Activated CD4-positive, alpha-beta T cell treated with anti-CD3 and anti-CD28 coated beads for 36 hours (primary cell): ENCODE results near the gene EEF1AKMT2. TPM values are rescaled to one million over a fixed set of nuclear protein-coding genes. Genes with fewer than 3 reads are reported as not detected.

Source experiments
- ATAC-seq: fragments of 200-7000 bp; cut with Tn5 transposase; one replicate; pipeline ENCODE4 v1.10.0; 2021; ENCODE audit warnings: mild to moderate bottlenecking, moderate library complexity
- CTCF ChIA-PET: fragments of 350-600 bp; sonication (Branson Sonifier 250); formaldehyde crosslinking; loops from one replicate; lab custom pipeline; 2021; ENCODE audit warnings: antibody characterized with exemption; lab: Charles Lee
- POLR2A ChIA-PET: fragments of 350-600 bp; sonication (Branson Sonifier 250); formaldehyde crosslinking; loops from one replicate; lab custom pipeline; 2021; ENCODE audit warnings: antibody characterized with exemption, inconsistent platforms; lab: Charles Lee
- DNase-seq: peaks from one replicate; pipeline ENCODE4 v3.0.0-alpha.2; 2020
- H3K27ac Mint-ChIP-seq: one replicate; pipeline ENCODE4 v1.8.0; 2021; ENCODE audit warnings: mixed read lengths
- H3K27me3 Mint-ChIP-seq: one replicate; pipeline ENCODE4 v1.8.0; 2021; ENCODE audit warnings: mixed read lengths
- H3K36me3 Mint-ChIP-seq: one replicate; pipeline ENCODE4 v1.8.0; 2021; ENCODE audit warnings: low read depth, mixed read lengths
- H3K4me1 Mint-ChIP-seq: one replicate; pipeline ENCODE4 v1.8.0; 2021; ENCODE audit warnings: mixed read lengths
- H3K4me3 Mint-ChIP-seq: one replicate; pipeline ENCODE4 v1.8.0; 2021; ENCODE audit warnings: mild to moderate bottlenecking, moderate library complexity, mixed read lengths
- H3K9me3 Mint-ChIP-seq: one replicate; pipeline ENCODE4 v1.8.0; 2021; ENCODE audit warnings: low read depth, mixed read lengths
- intact Hi-C, 2 experiments: fragments of 100-400 bp; cut with DNase I in 1 of 2; cut with micrococcal nuclease in 1 of 2; formaldehyde crosslinking; loops; one replicate each; pipeline versions ENCODE4 v1.14.2 to v1.15.1; 2022 to 2024; cut with DNase I, micrococcal nuclease
- total RNA-seq, 2 experiments: library from RNA; stranded (reverse); gene quantifications; one replicate each; pipeline ENCODE4 v1.2.3, GENCODE V29; 2021

Gene EEF1AKMT2
- total RNA-seq, 2 experiments from 2014 or later = 21.4 to 28.4 TPM

DNA sequence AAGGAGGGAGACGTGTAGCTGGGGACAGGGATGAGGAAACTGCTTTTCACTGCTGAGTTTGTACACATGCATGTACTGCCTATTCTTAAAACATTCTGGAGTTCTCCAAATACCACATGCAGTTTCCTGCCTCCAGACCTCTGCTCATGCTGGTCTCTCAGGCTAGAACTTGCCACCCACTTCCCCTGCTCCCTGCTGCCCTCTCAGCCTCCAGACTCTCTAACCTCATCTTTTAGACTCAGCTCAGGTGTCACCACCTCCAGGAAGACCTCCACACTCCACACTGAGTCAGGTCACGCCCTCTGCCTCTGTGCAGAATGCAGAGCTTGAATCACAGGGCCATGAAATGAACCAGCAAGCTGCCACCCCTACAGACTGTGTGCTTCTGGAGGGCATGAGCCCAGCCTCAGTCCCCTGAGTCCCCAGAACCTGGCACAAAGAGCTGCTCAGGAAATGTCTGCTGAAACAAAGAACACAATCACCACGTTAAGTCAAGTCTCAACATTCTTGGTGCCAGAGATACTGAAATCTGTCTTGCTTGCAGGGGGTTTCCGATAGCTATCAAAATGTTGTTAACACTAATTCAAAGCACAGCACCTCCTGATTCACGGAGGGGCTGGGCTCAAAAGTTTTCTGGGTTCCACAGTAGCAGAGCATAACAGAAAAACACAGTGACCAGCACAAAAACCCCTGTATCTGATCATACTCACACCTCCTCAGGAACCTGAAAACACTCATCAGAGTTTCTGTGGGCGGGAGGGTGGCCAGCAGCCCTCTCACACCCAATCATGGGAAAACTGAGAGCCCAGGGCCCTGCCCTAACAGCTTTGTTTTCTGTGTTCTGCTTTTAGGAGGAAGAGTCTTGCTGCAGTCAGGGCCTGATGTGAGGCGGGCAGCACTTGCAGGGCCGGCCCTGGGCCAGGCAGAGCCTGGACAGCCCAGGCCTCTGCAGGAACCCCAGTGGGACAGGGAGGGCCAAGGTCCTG, 68.6 kb downstream of the EEF1AKMT2 start:
- Mint-ChIP-seq H3K9me3 (no peaks in the 10 kb centered on the region), H3K27me3 (peaks cover 1% of the 10 kb centered on the region), H3K36me3 (peaks cover 7% of the 10 kb centered on the region), H3K4me3 (peak overlapping the region; percentile 26), H3K27ac (peak overlapping the region; percentile 90), H3K4me1 (peaks cover 88% of the 10 kb centered on the region)
- POLR2A ChIA-PET = interaction anchor here (0.5 to 2.6 kb wide), 14 partner anchors 8 to 193 kb away, joined by 3 to 25 read pairs (median 6); no protein-coding TSS in a partner anchor
- intact Hi-C loops = loop anchor here (1.0 to 10.0 kb wide), 2 partner anchors 10 to 1568 kb away; partner anchors contain the start of gene BUB3 (in 1 of the 2)
- DNase-seq (peak; percentile 79), ATAC-seq (peak; percentile 52)
- CTCF ChIA-PET = interaction anchor here (0.6 to 11.9 kb wide), 14 partner anchors 9 to 91 kb away, joined by 3 to 146 read pairs (median 4); no protein-coding TSS in a partner anchor

- Mint-ChIP-seq H3K27me3 (peaks cover 1% of the 10 kb centered on the region), H3K36me3 (peaks cover 18% of the 10 kb centered on the region), H3K27ac (peak overlapping the region; percentile 67), H3K4me1 (peaks cover 93% of the 10 kb centered on the region), H3K9me3 (no peaks in the 10 kb centered on the region), H3K4me3 (no peak overlapping the region)
- DNase-seq = peak; percentile 51
- CTCF ChIA-PET = interaction anchor here (0.6 to 11.9 kb wide), 6 partner anchors 13 to 72 kb away, joined by 3 to 146 read pairs (median 4); no protein-coding TSS in a partner anchor
- no peak for ATAC-seq
- intact Hi-C loops = loop anchor here in 1 of 2 experiments (10.0 kb wide), 1 partner anchor 1567 kb away; the partner anchor contains the start of gene BUB3
- POLR2A ChIA-PET = no interaction called here
Observed at GRCh38 chr10:124721330-124722045, 70.2 kb downstream of the EEF1AKMT2 start.

- Mint-ChIP-seq H3K36me3 (peaks cover 20% of the 10 kb centered on the region), H3K27me3 (no peaks in the 10 kb centered on the region), H3K4me3 (peak overlapping the region; percentile 68), H3K9me3 (no peaks in the 10 kb centered on the region), H3K4me1 (peaks cover 95% of the 10 kb centered on the region), H3K27ac (peak overlapping the region; percentile 95)
- intact Hi-C loops = loop anchor here (1.0 to 2.0 kb wide), 7 partner anchors 9 to 71 kb away; partner anchors contain the start of gene EEF1AKMT2 (in 1 of the 2)
- DNase-seq (peak; percentile 83), ATAC-seq (peak; percentile 44)
- POLR2A ChIA-PET = interaction anchor here (1.1 to 5.8 kb wide), 8 partner anchors 10 to 76 kb away, joined by 4 to 63 read pairs (median 22); no protein-coding TSS in a partner anchor
- CTCF ChIA-PET = interaction anchor here (0.5 to 11.9 kb wide), 17 partner anchors 12 to 107 kb away, joined by 3 to 146 read pairs (median 6); no protein-coding TSS in a partner anchor
Observed at GRCh38 chr10:124719213-124719851, 72.4 kb downstream of the EEF1AKMT2 start.

DNA sequence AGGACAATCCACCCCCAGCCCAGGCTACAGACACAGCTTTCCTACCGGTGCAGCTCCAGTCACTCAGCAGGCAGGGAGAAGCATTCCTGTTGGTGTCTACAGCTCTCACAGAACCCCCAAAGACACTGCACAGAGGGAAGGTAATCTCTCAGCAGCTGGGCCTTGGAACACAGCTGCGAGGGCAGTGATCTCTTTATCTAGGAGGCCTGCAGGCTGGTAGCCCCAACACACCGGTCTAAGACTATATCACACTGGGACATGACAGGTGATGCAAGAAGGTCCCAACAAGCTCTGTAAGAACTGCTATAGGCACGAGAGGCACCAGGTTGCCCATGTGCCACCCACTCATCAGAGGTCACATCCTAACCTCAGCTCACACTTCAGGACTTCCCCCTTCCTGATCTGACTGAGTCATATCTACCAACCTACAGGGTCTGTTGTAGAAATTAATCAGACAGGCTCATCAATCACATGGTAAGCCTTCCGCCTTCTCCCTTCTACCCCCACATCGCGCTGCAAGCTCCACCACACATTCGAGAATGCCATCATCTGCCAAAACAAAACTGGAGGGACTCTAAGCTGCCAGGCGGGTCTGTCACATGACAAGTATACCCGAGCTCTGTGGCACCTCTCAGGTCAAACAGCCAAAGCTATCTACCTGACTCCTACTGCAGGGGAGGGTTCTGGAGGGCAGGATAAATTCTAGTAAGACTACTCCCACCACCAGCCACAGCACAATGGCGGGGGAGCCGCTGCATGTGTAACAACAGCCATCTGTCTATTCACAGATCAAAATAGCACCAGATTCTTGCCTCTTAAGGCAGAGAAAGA, 73.6 kb downstream of the EEF1AKMT2 start:
- ATAC-seq (peak; percentile 74), DNase-seq (peak; percentile 89)
- H3K9me3 Mint-ChIP-seq = no peaks in the 10 kb centered on the region
- peak overlapping the region; percentile 95 for H3K27ac Mint-ChIP-seq
- POLR2A ChIA-PET = interaction anchor here (0.6 to 5.8 kb wide), 18 partner anchors 9 to 104 kb away, joined by 3 to 63 read pairs (median 4); partner anchors contain the start of gene ABRAXAS2
- peaks cover 20% of the 10 kb centered on the region for H3K36me3 Mint-ChIP-seq
- peak overlapping the region; percentile 68 for H3K4me3 Mint-ChIP-seq
- CTCF ChIA-PET = interaction anchor here (0.5 to 11.9 kb wide), 25 partner anchors 9 to 106 kb away, joined by 3 to 146 read pairs (median 4); no protein-coding TSS in a partner anchor
- intact Hi-C loops = loop anchor here (1.0 to 2.0 kb wide), 11 partner anchors 10 to 91 kb away; partner anchors contain the start of gene EEF1AKMT2 (in 2 of the 2)
- H3K4me1 Mint-ChIP-seq = peaks cover 95% of the 10 kb centered on the region
- no peaks in the 10 kb centered on the region for H3K27me3 Mint-ChIP-seq

DNA sequence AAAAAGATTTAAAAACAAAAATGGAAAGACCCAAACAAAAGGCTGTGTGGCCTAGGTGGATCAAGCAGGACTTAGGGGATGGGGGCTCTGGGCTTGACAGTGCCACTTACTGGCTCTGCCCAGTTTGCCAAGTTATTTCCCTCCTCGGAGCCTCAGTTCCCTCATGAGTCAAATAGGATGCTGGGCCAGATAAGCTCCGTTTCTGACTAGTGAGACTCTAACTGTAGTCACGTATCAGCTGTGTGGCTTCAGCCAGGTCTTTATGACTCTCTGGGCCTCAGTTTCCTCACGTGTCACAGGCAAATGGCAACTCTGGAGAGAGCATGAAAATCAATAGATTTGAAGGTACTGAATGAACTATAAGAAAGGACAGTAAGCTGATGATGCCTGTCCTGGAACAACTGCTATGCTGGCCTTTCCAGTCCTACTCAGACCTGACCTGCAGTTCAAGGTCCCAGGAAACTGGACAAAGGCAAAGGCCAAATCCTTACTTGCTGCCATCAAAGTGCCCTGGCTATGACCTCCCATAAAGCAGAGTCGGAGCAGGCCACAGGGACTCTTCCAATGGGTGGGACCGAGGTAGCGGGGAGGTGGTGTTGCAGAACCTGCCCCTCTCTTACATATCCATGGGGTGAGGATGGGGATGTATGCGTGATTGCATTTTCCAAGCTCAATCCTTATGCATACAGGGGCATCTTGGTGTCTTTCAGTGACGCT, 74.5 kb downstream of the EEF1AKMT2 start:
- Mint-ChIP-seq H3K4me1 (peaks cover 94% of the 10 kb centered on the region), H3K9me3 (no peaks in the 10 kb centered on the region), H3K27ac (peak overlapping the region; percentile 95), H3K4me3 (peak overlapping the region; percentile 68), H3K27me3 (no peaks in the 10 kb centered on the region), H3K36me3 (peaks cover 20% of the 10 kb centered on the region)
- DNase-seq = no peak
- intact Hi-C loops = no loop called here
- ChIA-PET POLR2A (interaction anchor here (0.6 to 5.8 kb wide), 11 partner anchors 8 to 76 kb away, joined by 3 to 63 read pairs (median 8); no protein-coding TSS in a partner anchor), CTCF (interaction anchor here (1.4 to 11.9 kb wide), 12 partner anchors 9 to 80 kb away, joined by 4 to 146 read pairs (median 22); no protein-coding TSS in a partner anchor)
- ATAC-seq = no peak

GRCh38 chr10:124716369-124716768, 75.3 kb downstream of the EEF1AKMT2 start:
- Mint-ChIP-seq H3K9me3 (no peaks in the 10 kb centered on the region), H3K27me3 (no peaks in the 10 kb centered on the region), H3K4me1 (peaks cover 87% of the 10 kb centered on the region), H3K36me3 (peaks cover 18% of the 10 kb centered on the region), H3K27ac (peak overlapping the region; percentile 95), H3K4me3 (no peak overlapping the region)
- CTCF ChIA-PET = interaction anchor here (1.4 to 11.9 kb wide), 9 partner anchors 9 to 65 kb away, joined by 4 to 146 read pairs (median 32); partner anchors contain the start of gene FAM53B
- ATAC-seq (no peak), DNase-seq (no peak)
- POLR2A ChIA-PET = interaction anchor here (0.8 to 5.8 kb wide), 4 partner anchors 11 to 27 kb away, joined by 3 to 63 read pairs (median 26); no protein-coding TSS in a partner anchor
- intact Hi-C loops = no loop called here

DNA sequence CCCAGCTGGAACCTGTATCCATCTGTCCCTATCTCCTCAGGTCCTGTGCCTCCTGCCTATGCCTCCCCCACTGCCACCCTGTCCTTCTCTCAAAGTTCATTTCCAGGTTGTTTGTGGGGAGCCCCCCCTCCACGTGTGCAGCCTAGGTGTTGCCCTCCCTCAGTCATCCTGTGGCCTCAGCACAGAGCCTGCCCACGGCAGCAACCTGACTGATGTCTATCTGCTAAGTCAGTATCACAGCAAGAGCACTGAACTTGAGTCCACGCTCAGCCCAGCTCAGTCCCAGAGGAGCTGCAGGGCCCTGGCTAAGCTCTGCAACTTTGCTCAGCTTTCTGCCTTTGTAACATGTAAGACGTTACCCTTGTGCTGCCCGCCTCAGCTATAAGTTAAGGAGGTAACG, 76.2 kb downstream of the EEF1AKMT2 start:
- peaks cover 84% of the 10 kb centered on the region for H3K4me1 Mint-ChIP-seq
- no peak overlapping the region for H3K4me3 Mint-ChIP-seq
- intact Hi-C loops = no loop called here
- POLR2A ChIA-PET = interaction anchor here (1.4 to 5.8 kb wide), 4 partner anchors 8 to 26 kb away, joined by 4 to 63 read pairs (median 26); no protein-coding TSS in a partner anchor
- CTCF ChIA-PET = interaction anchor here (1.5 to 11.9 kb wide), 6 partner anchors 9 to 29 kb away, joined by 4 to 146 read pairs (median 73); partner anchors contain the start of gene FAM53B
- ATAC-seq (no peak), DNase-seq (peak; percentile 41)
- no peaks in the 10 kb centered on the region for H3K9me3 Mint-ChIP-seq
- no peaks in the 10 kb centered on the region for H3K27me3 Mint-ChIP-seq
- peaks cover 16% of the 10 kb centered on the region for H3K36me3 Mint-ChIP-seq
- H3K27ac Mint-ChIP-seq = peak overlapping the region; percentile 66

- no peaks in the 10 kb centered on the region for H3K27me3 Mint-ChIP-seq
- ChIA-PET POLR2A (interaction anchor here (0.7 to 1.4 kb wide), 3 partner anchors 9 to 26 kb away, joined by 3 to 4 read pairs (median 3); no protein-coding TSS in a partner anchor), CTCF (interaction anchor here (0.8 to 2.5 kb wide), 9 partner anchors 9 to 28 kb away, joined by 3 to 10 read pairs (median 3); no protein-coding TSS in a partner anchor)
- peaks cover 15% of the 10 kb centered on the region for H3K36me3 Mint-ChIP-seq
- intact Hi-C loops = no loop called here
- peaks cover 86% of the 10 kb centered on the region for H3K4me1 Mint-ChIP-seq
- no peak for ATAC-seq
- H3K4me3 Mint-ChIP-seq = no peak overlapping the region
- no peak for DNase-seq
- peak overlapping the region; percentile 17 for H3K27ac Mint-ChIP-seq
- no peaks in the 10 kb centered on the region for H3K9me3 Mint-ChIP-seq
Observed at GRCh38 chr10:124713679-124714255, 77.9 kb downstream of the EEF1AKMT2 start.
